ENCODE data around the gene CTCF. TPM values are rescaled to one million over a fixed set of nuclear protein-coding genes. Genes with fewer than 3 reads are reported as not detected.
"Not testable (repeated sequence)": the region's sequence is repeated elsewhere in the genome, so short reads cannot be mapped to it uniquely, and the experiment has no call there.

CTCF gene
- total RNA-seq: 14.8 and 35.6 TPM in 2 replicates

GRCh38 chr16:67562526-67562917 lies at the start of gene CTCF:
CTCF (plus strand) TSS chr16:67562526; CDS start chr16:67610833, 48,307 bp downstream.
- peak; percentile 47 for DNase-seq (ENCODE audit: low read depth)

GRCh38 chr16:67513892-67514291 lies 48.4 kb upstream of the CTCF start:
- DNase-seq (ENCODE audit: low read depth): not testable (repeated sequence)

GRCh38 chr16:67514382-67514828 lies 47.9 kb upstream of the CTCF start:
- peak; percentile 87 for DNase-seq (ENCODE audit: low read depth)

GRCh38 chr16:67516296-67517154 lies 45.8 kb upstream of the CTCF start:
- peak; percentile 91 for DNase-seq (ENCODE audit: low read depth)

GRCh38 chr16:67517155-67517445 lies 45.2 kb upstream of the CTCF start:
- DNase-seq (ENCODE audit: low read depth): no peak

GRCh38 chr16:67517661-67518423 lies 44.5 kb upstream of the CTCF start:
- peak; percentile 82 for DNase-seq (ENCODE audit: low read depth)

GRCh38 chr16:67518676-67519075 lies 43.6 kb upstream of the CTCF start:
- no peak for DNase-seq (ENCODE audit: low read depth)

GRCh38 chr16:67519242-67519641 lies 43.1 kb upstream of the CTCF start:
- no peak for DNase-seq (ENCODE audit: low read depth)

GRCh38 chr16:67521095-67521804 lies 41.1 kb upstream of the CTCF start:
- peak; percentile 90 for DNase-seq (ENCODE audit: low read depth)

- no peak for DNase-seq (ENCODE audit: low read depth)
Observed at GRCh38 chr16:67525176-67525860, 37.0 kb upstream of the CTCF start.

- DNase-seq (ENCODE audit: low read depth): no peak
Observed at GRCh38 chr16:67526149-67526791, 36.1 kb upstream of the CTCF start.

- no peak for DNase-seq (ENCODE audit: low read depth)
Observed at GRCh38 chr16:67528222-67528869, 34.0 kb upstream of the CTCF start, which contains the start of gene RIPOR1. RIPOR1 (plus strand) TSS chr16:67528829; CDS start chr16:67538447, 9,618 bp downstream.

- no peak for DNase-seq (ENCODE audit: low read depth)
Observed at GRCh38 chr16:67528870-67529581, 33.3 kb upstream of the CTCF start.

- DNase-seq (ENCODE audit: low read depth): no peak
Observed at GRCh38 chr16:67529582-67530012, 32.7 kb upstream of the CTCF start.

GRCh38 chr16:67530013-67530939 lies 32.0 kb upstream of the CTCF start:
- DNase-seq (ENCODE audit: low read depth): peak; percentile 49

- no peak for DNase-seq (ENCODE audit: low read depth)
Observed at GRCh38 chr16:67531247-67531646, 31.1 kb upstream of the CTCF start.

GRCh38 chr16:67533024-67533560 lies 29.2 kb upstream of the CTCF start:
- no peak for DNase-seq (ENCODE audit: low read depth)

- not testable (repeated sequence) for DNase-seq (ENCODE audit: low read depth)
Observed at GRCh38 chr16:67533987-67534386, 28.3 kb upstream of the CTCF start.

Measured in renal cortical epithelial cell (primary cell).